SU-DHL-6 (cell line): ENCODE measurements around the gene LYZL1.

Experiments used
- H2AFZ ChIP-seq: fragments of 200-600 bp; sonication (generic); 2 replicates; pipeline ENCODE4 v1.6.1; 2014; ENCODE audit warnings: low read depth, mild to moderate bottlenecking, moderate library complexity, mixed read lengths, antibody characterized with exemption, low read length; ENCODE audit not compliant: severe bottlenecking
- H3F3A ChIP-seq: fragments of 200-600 bp; shearing (Covaris generic); 2 replicates; pipeline ENCODE4 v1.6.0; 2016; ENCODE audit warnings: antibody characterized with exemption, mild to moderate bottlenecking; ENCODE audit not compliant: insufficient read depth
- H3K27ac ChIP-seq: fragments of 200-600 bp; sonication (generic); 2 replicates; pipeline ENCODE4 v1.5.1; 2016; ENCODE audit warnings: low read depth, mild to moderate bottlenecking, low read length, moderate library complexity, mixed read lengths
- H3K27me3 ChIP-seq: fragments of 200-600 bp; sonication (generic), shearing (Covaris generic); 2 replicates; pipeline ENCODE4 v1.6.0; 2014; ENCODE audit warnings: mild to moderate bottlenecking, low read length
- H3K36me3 ChIP-seq: fragments of 200-600 bp; sonication (generic); 2 replicates; pipeline ENCODE4 v1.6.1; 2014; ENCODE audit warnings: mild to moderate bottlenecking, low read length, mixed read lengths
- H3K4me2 ChIP-seq: fragments of 300-600, 200-600 bp; shearing (Covaris generic), sonication (generic); 2 replicates; pipeline ENCODE4 v1.6.0; 2014; ENCODE audit warnings: low read length, low read depth, mild to moderate bottlenecking; ENCODE audit not compliant: poor library complexity, severe bottlenecking
- H3K4me3 ChIP-seq: fragments of 200-600 bp; sonication (generic); 2 replicates; pipeline ENCODE4 v1.5.1; 2014; ENCODE audit warnings: antibody characterized with exemption, low read length, mild to moderate bottlenecking, mixed read lengths; ENCODE audit not compliant: insufficient read depth, poor library complexity, severe bottlenecking
- H3K79me2 ChIP-seq: fragments of 200-600 bp; sonication (generic); 2 replicates; pipeline ENCODE4 v1.6.1; 2014; ENCODE audit warnings: mild to moderate bottlenecking, low read length, moderate library complexity; ENCODE audit not compliant: insufficient read depth
- H3K9ac ChIP-seq: fragments of 200-600 bp; sonication (generic); 2 replicates; pipeline ENCODE4 v1.7.0; 2014; ENCODE audit warnings: mild to moderate bottlenecking, low read length
- H3K9me2 ChIP-seq: fragments of 200-600 bp; sonication (generic); replicated peaks from 2 replicates; pipeline ENCODE4 v1.6.1; 2014; ENCODE audit warnings: low read length; ENCODE audit not compliant: insufficient read depth
- H3K9me3 ChIP-seq: fragments of 200-600 bp; sonication (generic); 2 replicates; pipeline ENCODE4 v1.6.1; 2014; ENCODE audit warnings: low read length, mixed read lengths; ENCODE audit not compliant: insufficient read depth
- H4K20me1 ChIP-seq: fragments of 200-600 bp; sonication (generic); 2 replicates; pipeline ENCODE4 v1.6.1; 2014; ENCODE audit warnings: low read depth, mild to moderate bottlenecking, antibody characterized with exemption, low read length, moderate library complexity, mixed read lengths
- CTCF ChIP-seq: fragments of 200-600 bp; sonication (generic); IDR thresholded peaks from one replicate; pipeline ENCODE4 v1.5.1; 2017; ENCODE audit warnings: antibody characterized with exemption, mild to moderate bottlenecking, low read length, moderate library complexity; ENCODE audit not compliant: insufficient read depth, poor library complexity, severe bottlenecking
- EZH2phosphoT487 ChIP-seq: fragments of 200-600 bp; sonication (generic), shearing (Covaris generic); conservative IDR thresholded peaks from 2 replicates; pipeline ENCODE4 v1.6.1; 2018; ENCODE audit warnings: mild to moderate bottlenecking, antibody characterized with exemption, low read length, moderate library complexity, mixed read lengths

Gene LYZL1

DNA sequence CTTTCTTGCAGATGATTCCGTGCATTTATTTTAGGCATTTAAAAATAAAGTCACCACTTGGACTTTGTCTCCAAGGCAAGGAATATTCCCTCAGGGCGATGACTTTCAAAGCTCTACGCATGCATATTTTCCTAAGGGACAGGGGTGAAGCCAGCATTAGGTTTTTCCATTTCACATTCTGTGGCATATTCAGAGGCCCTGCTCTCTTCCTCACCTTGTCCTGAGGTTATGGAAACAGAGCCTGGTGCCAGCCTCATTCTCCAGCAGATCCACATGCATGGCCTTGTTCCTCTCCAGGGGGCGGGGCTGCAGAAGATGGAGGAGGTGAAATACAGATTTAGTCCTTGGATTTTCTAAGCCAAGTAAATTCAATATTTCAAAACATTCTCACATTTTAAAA, 11.6 kb upstream of the LYZL1 start:
- Histone ChIP-seq H3K9me2 (no peaks in the 10 kb centered on the region), H3K9me3 (no peaks in the 10 kb centered on the region), H3K4me2 (no peak overlapping the region), H3K9ac (no peak overlapping the region), H3K4me3 (no peak overlapping the region), H3K27ac (no peak overlapping the region), H3K27me3 (no peaks in the 10 kb centered on the region), H3K79me2 (no peaks in the 10 kb centered on the region), H2AFZ (no peak overlapping the region), H3K36me3 (no peaks in the 10 kb centered on the region), H4K20me1 (no peaks in the 10 kb centered on the region), H3F3A (no peaks in the 10 kb centered on the region)
- TF ChIP-seq CTCF (no peak), EZH2phosphoT487 (no peak)

- H3F3A ChIP-seq: no peaks in the 10 kb centered on the region
- no peak overlapping the region for H3K4me3 ChIP-seq
- no peaks in the 10 kb centered on the region for H3K36me3 ChIP-seq
- no peaks in the 10 kb centered on the region for H4K20me1 ChIP-seq
- no peaks in the 10 kb centered on the region for H3K79me2 ChIP-seq
- no peak overlapping the region for H3K27ac ChIP-seq
- H2AFZ ChIP-seq: no peak overlapping the region
- H3K9me3 ChIP-seq: no peaks in the 10 kb centered on the region
- no peaks in the 10 kb centered on the region for H3K27me3 ChIP-seq
- no peak overlapping the region for H3K4me2 ChIP-seq
- H3K9ac ChIP-seq: no peak overlapping the region
- TF ChIP-seq CTCF (no peak), EZH2phosphoT487 (no peak)
- no peaks in the 10 kb centered on the region for H3K9me2 ChIP-seq
Observed at GRCh38 chr10:29279779-29280487, 8.9 kb upstream of the LYZL1 start.

GRCh38 chr10:29280488-29280840, 8.4 kb upstream of the LYZL1 start:
- no peaks in the 10 kb centered on the region for H4K20me1 ChIP-seq
- no peak overlapping the region for H3K9ac ChIP-seq
- no peaks in the 10 kb centered on the region for H3F3A ChIP-seq
- no peaks in the 10 kb centered on the region for H3K79me2 ChIP-seq
- H2AFZ ChIP-seq: no peak overlapping the region
- TF ChIP-seq CTCF: no peak
- TF ChIP-seq EZH2phosphoT487: no peak
- no peak overlapping the region for H3K4me3 ChIP-seq
- no peak overlapping the region for H3K27ac ChIP-seq
- no peaks in the 10 kb centered on the region for H3K36me3 ChIP-seq
- H3K9me3 ChIP-seq: no peaks in the 10 kb centered on the region
- H3K9me2 ChIP-seq: no peaks in the 10 kb centered on the region
- H3K4me2 ChIP-seq: no peak overlapping the region
- no peaks in the 10 kb centered on the region for H3K27me3 ChIP-seq
